SK-N-SH (cell line): ENCODE measurements around the gene KMT2B. TPM values are rescaled to one million over a fixed set of nuclear protein-coding genes. Genes with fewer than 3 reads are reported as not detected.

Experiments used
- CTCF ChIA-PET: fragments of 300-600, 350-600 bp; formaldehyde crosslinking; extraction: SDS; loops from one replicate; lab custom pipeline; 2021; lab: Yijun Ruan, JAX
- POLR2A ChIA-PET: fragments of 350-600 bp; sonication (Branson Sonifier 250); formaldehyde crosslinking; extraction: SDS; loops from one replicate; lab custom pipeline; 2020; ENCODE audit warnings: antibody characterized with exemption, inconsistent platforms; lab: Yijun Ruan, JAX
- DNase-seq: peaks from one replicate; pipeline ENCODE4 v3.0.0; 2012
- H2AFZ ChIP-seq: fragments of 200-600 bp; sonication (generic); 2 replicates; pipeline ENCODE4 v1.8.1; 2016; ENCODE audit warnings: antibody characterized with exemption, mild to moderate bottlenecking, low read depth
- H3F3A ChIP-seq: fragments of 200-600 bp; sonication (generic); replicated peaks from 2 replicates; pipeline ENCODE3; 2016; ENCODE audit warnings: antibody characterized with exemption, mild to moderate bottlenecking; ENCODE audit not compliant: insufficient read depth
- H3K27ac ChIP-seq, 2 experiments: fragments of 200-500 bp in 1 of 2; fragments of 200-600 bp in 1 of 2; sonication (Bioruptor generic) in 1 of 2; sonication (generic), shearing (Covaris generic) in 1 of 2; 2 replicates each; pipeline versions ENCODE4 v1.5.1 to v1.6.1; 2014 to 2016; ENCODE audit warnings: low read depth in 2 of 2, inconsistent platforms in 1 of 2, low read length in 1 of 2, mild to moderate bottlenecking in 1 of 2, mixed read lengths in 1 of 2
- H3K27me3 ChIP-seq: fragments of 200-600 bp; sonication (generic), shearing (Covaris generic); 2 replicates; pipeline ENCODE4 v1.6.1; 2016; ENCODE audit warnings: mixed run types; ENCODE audit not compliant: insufficient read depth
- H3K36me3 ChIP-seq, 2 experiments: fragments of 200-500 bp in 1 of 2; fragments of 200-600 bp in 1 of 2; sonication (Bioruptor generic) in 1 of 2; sonication (generic) in 1 of 2; replicated peaks in 1 of 2; 2 replicates each; pipeline versions ENCODE3 to v1.5.1; 2014 to 2016; ENCODE audit warnings: low read length in 1 of 2, mild to moderate bottlenecking in 1 of 2; ENCODE audit not compliant: insufficient read depth in 2 of 2, control insufficient read depth in 1 of 2
- H3K4me1 ChIP-seq, 2 experiments: fragments of 200-500 bp in 1 of 2; fragments of 200-600 bp in 1 of 2; sonication (Bioruptor generic) in 1 of 2; sonication (generic), shearing (Covaris generic) in 1 of 2; 2 replicates each; pipeline versions ENCODE4 v1.5.1 to v1.6.1; 2014 to 2016; ENCODE audit warnings: low read depth in 1 of 2, low read length in 1 of 2, mixed run types in 1 of 2; ENCODE audit not compliant: insufficient read depth in 2 of 2, control insufficient read depth in 1 of 2
- H3K4me2 ChIP-seq: fragments of 200-600 bp; sonication (generic), shearing (Covaris generic); 2 replicates; pipeline ENCODE4 v1.6.1; 2017; ENCODE audit warnings: mixed run types
- H3K4me3 ChIP-seq, 2 experiments: fragments of 200-500 bp in 1 of 2; fragments of 200-600 bp in 1 of 2; sonication (Bioruptor generic) in 1 of 2; sonication (generic), shearing (Covaris generic) in 1 of 2; 2 replicates each; pipeline versions ENCODE4 v1.5.1 to v1.8.1; 2014 to 2016; ENCODE audit warnings: low read depth in 2 of 2, inconsistent platforms in 1 of 2, low read length in 1 of 2, mild to moderate bottlenecking in 1 of 2, mixed read lengths in 1 of 2, moderate library complexity in 1 of 2
- H3K79me2 ChIP-seq: fragments of 200-600 bp; sonication (generic); 2 replicates; pipeline ENCODE4 v1.8.1; 2017; ENCODE audit warnings: mild to moderate bottlenecking; ENCODE audit not compliant: insufficient read depth
- H3K9ac ChIP-seq: fragments of 200-600 bp; sonication (generic); 2 replicates; pipeline ENCODE4 v1.6.1; 2017; ENCODE audit warnings: mixed run types
- H3K9me2 ChIP-seq: fragments of 200-600 bp; sonication (generic); 2 replicates; pipeline ENCODE4 v1.6.1; 2017; ENCODE audit warnings: mixed run types
- H3K9me3 ChIP-seq: fragments of 200-600 bp; sonication (generic); 2 replicates; pipeline ENCODE4 v1.6.1; 2017; ENCODE audit warnings: mixed run types, mild to moderate bottlenecking, moderate library complexity
- H4K20me1 ChIP-seq: fragments of 200-600 bp; sonication (generic); 2 replicates; pipeline ENCODE4 v1.6.1; 2017; ENCODE audit warnings: mild to moderate bottlenecking, mixed run types; ENCODE audit not compliant: insufficient read depth
- CHD2 ChIP-seq: fragments of 150-350 bp; IDR thresholded peaks from 2 replicates; pipeline ENCODE4 v1.6.1; 2018; ENCODE audit warnings: low read length; ENCODE audit not compliant: partially characterized antibody
- EZH2phosphoT487 ChIP-seq: fragments of 200-600 bp; sonication (generic); IDR thresholded peaks from 2 replicates; pipeline ENCODE4 v1.6.1; 2017; ENCODE audit warnings: low read depth, mixed run types, mild to moderate bottlenecking, antibody characterized with exemption, moderate library complexity, borderline replicate concordance
- FOSL2 ChIP-seq: IDR thresholded peaks from 2 replicates; pipeline ENCODE4 v1.4.0; 2012; ENCODE audit warnings: low read depth, mild to moderate bottlenecking, moderate library complexity, borderline replicate concordance
- FOXJ3 ChIP-seq: sonication (generic); formaldehyde crosslinking; IDR thresholded peaks from 2 replicates; pipeline ENCODE4 v1.5.1; 2020; ENCODE audit warnings: mild to moderate bottlenecking, missing genetic modification reagents
- FOXM1 ChIP-seq: IDR thresholded peaks from 2 replicates; pipeline ENCODE4 v1.4.0; 2012; ENCODE audit warnings: low read depth, mild to moderate bottlenecking
- IRF3 ChIP-seq: fragments of 150-350 bp; IDR thresholded peaks from 2 replicates; pipeline ENCODE4 v1.6.1; 2016; ENCODE audit warnings: mild to moderate bottlenecking, low read depth, low read length
- JUND ChIP-seq: IDR thresholded peaks from 2 replicates; pipeline ENCODE4 v1.4.0; 2012
- MAX ChIP-seq: IDR thresholded peaks from 2 replicates; pipeline ENCODE4 v1.4.0; 2012; ENCODE audit warnings: low read depth
- MXI1 ChIP-seq: IDR thresholded peaks from 2 replicates; pipeline ENCODE4 v1.6.1; 2012; ENCODE audit warnings: mild to moderate bottlenecking, low read depth, low read length, improper control_type of control experiment
- NRF1 ChIP-seq: IDR thresholded peaks from 2 replicates; pipeline ENCODE4 v1.6.1; 2012; ENCODE audit warnings: low read depth, mild to moderate bottlenecking, low read length
- POLR2AphosphoS5 ChIP-seq: IDR thresholded peaks from 2 replicates; pipeline ENCODE4 v1.6.1; 2012; ENCODE audit warnings: low read depth, low read length
- RAD21 ChIP-seq: IDR thresholded peaks from 2 replicates; pipeline ENCODE4 v1.6.1; 2012; ENCODE audit warnings: mild to moderate bottlenecking, low read length
- SIN3A ChIP-seq: IDR thresholded peaks from 2 replicates; pipeline ENCODE4 v1.6.1; 2012; ENCODE audit warnings: low read depth, mild to moderate bottlenecking, low read length, moderate library complexity, borderline replicate concordance
- TAF1 ChIP-seq: IDR thresholded peaks from 2 replicates; pipeline ENCODE4 v1.6.1; 2012; ENCODE audit warnings: low read depth, mild to moderate bottlenecking, low read length, moderate library complexity, borderline replicate concordance
- TCF12 ChIP-seq: IDR thresholded peaks from 2 replicates; pipeline ENCODE4 v1.4.0; 2012
- USF2 ChIP-seq: fragments of 150-350 bp; IDR thresholded peaks from 2 replicates; pipeline ENCODE4 v1.6.1; 2017; ENCODE audit warnings: antibody characterized with exemption, low read length, low read depth, borderline replicate concordance
- YY1 ChIP-seq: IDR thresholded peaks from 2 replicates; pipeline ENCODE4 v1.4.0; 2012; ENCODE audit warnings: low read depth, mild to moderate bottlenecking
- WGBS: methylation state at CpG from one replicate; pipeline ENCODE4 v1.1.6; 2017; ENCODE audit warnings: low lambda C conversion rate; 5-methylcytosine and 5-hydroxymethylcytosine counted together
- polyA plus RNA-seq, 3 experiments: library from polyadenylated mRNA; depleted of rRNA; stranded (reverse); fragments of >200 nt; gene quantifications; 2 replicates each; pipeline ENCODE4 v1.2.3, GENCODE V29; 2012
- TF ChIP-seq, protein P1 (sequence below): IDR thresholded peaks from 2 replicates; pipeline ENCODE4; 2012

Gene KMT2B
- polyA plus RNA-seq, 1 of the 3 experiments (the other 2 are of a cell fraction), result 29.2 TPM

GRCh38 chr19:35740423-35741202, 22.8 kb downstream of the KMT2B start (continued):
- TF ChIP-seq FOSL2 (no peak), SIN3A (peak; percentile 70; the same call in 1 of the 2 replicates), JUND (no peak), FOXJ3 (CRISPR knock-in tag) (0 out of 2 replicates have a peak, but pooled peaks have one; percentile 41), POLR2AphosphoS5 (peak; percentile 77)
- TF ChIP-seq, protein P1, sequence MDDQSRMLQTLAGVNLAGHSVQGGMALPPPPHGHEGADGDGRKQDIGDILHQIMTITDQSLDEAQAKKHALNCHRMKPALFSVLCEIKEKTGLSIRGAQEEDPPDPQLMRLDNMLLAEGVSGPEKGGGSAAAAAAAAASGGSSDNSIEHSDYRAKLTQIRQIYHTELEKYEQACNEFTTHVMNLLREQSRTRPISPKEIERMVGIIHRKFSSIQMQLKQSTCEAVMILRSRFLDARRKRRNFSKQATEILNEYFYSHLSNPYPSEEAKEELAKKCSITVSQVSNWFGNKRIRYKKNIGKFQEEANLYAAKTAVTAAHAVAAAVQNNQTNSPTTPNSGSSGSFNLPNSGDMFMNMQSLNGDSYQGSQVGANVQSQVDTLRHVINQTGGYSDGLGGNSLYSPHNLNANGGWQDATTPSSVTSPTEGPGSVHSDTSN, result peak; percentile 82

- no peaks in the 10 kb centered on the region for H4K20me1 ChIP-seq
- WGBS, result 19% methylated on average over 11 of the region's 12 CpGs
- H3K4me2 ChIP-seq, result peak overlapping the region; percentile 97
- peak overlapping the region; percentile 95; the same call in 1 of the 2 replicates for H2AFZ ChIP-seq
- DNase-seq, result no peak
- no peaks in the 10 kb centered on the region for H3K9me2 ChIP-seq
- H3K9me3 ChIP-seq, result no peaks in the 10 kb centered on the region
- ChIA-PET POLR2A (interaction anchor here (1.2 to 2.0 kb wide), 7 partner anchors 11 to 93 kb away, joined by 3 to 10 read pairs (median 4); partner anchors contain the start of genes COX6B1 and HSPB6), CTCF (interaction anchor here (0.6 to 1.6 kb wide), 6 partner anchors 19 to 697 kb away, joined by 3 to 7 read pairs (median 4); partner anchors contain the start of gene COX6B1)
- peaks cover 4 to 20% of the 10 kb centered on the region in 2 experiments; a peak in 2 of 4 replicates for H3K4me1 ChIP-seq
- H3K36me3 ChIP-seq, result peaks cover 6 to 29% of the 10 kb centered on the region in 2 experiments
- no peak for TF ChIP-seq TCF12
- TF ChIP-seq CHD2, result no peak
- no peak for TF ChIP-seq TAF1
- TF ChIP-seq, all 33 proteins: peak for 0
- H3K79me2 ChIP-seq, result peaks cover 6% of the 10 kb centered on the region
- H3K27ac ChIP-seq, result peak overlapping the region; percentile 63 to 90; a peak in 3 of 4 replicates
- H3K4me3 ChIP-seq, result peak overlapping the region; percentile 63 to 88
- H3K27me3 ChIP-seq, result no peaks in the 10 kb centered on the region
- peak overlapping the region; percentile 49; the same call in 1 of the 2 replicates for H3K9ac ChIP-seq
- peaks cover 12% of the 10 kb centered on the region for H3F3A ChIP-seq
These were observed 23.4 kb downstream of the KMT2B start for GRCh38 chr19:35741203-35741515.

- Histone ChIP-seq H4K20me1 (no peaks in the 10 kb centered on the region), H3K27ac (peak within 1 kb of the TSS in 1 of 2 experiments; percentile 90; a peak in 2 of 4 replicates), H3K9me3 (no peaks in the 10 kb centered on the region), H3K27me3 (no peaks in the 10 kb centered on the region), H3K4me2 (no peak within 1 kb of the TSS), H2AFZ (no peak within 1 kb of the TSS), H3K36me3 (peaks cover 6 to 20% of the 10 kb centered on the region in 2 experiments), H3K4me1 (peaks cover 4 to 25% of the 10 kb centered on the region in 2 experiments; a peak in 3 of 4 replicates), H3K9ac (no peak within 1 kb of the TSS), H3F3A (peaks cover 15% of the 10 kb centered on the region), H3K79me2 (peaks cover 17% of the 10 kb centered on the region), H3K9me2 (no peaks in the 10 kb centered on the region), H3K4me3 (no peak within 1 kb of the TSS; a peak in 1 of 4 replicates)
- CTCF ChIA-PET, result no interaction called here
- POLR2A ChIA-PET, result no interaction called here
- 89% methylated on average over 9 of the region's 9 CpGs for WGBS
- no peak for DNase-seq
- no peak for TF ChIP-seq RAD21
- no peak for TF ChIP-seq MXI1
- TF ChIP-seq MAX, result no peak
- no peak for TF ChIP-seq IRF3
- no peak for TF ChIP-seq NRF1
- no peak for TF ChIP-seq FOSL2
- no peak for TF ChIP-seq EZH2phosphoT487
- no peak for TF ChIP-seq FOXM1
- TF ChIP-seq YY1, result no peak
- no peak for TF ChIP-seq USF2
These were observed 24.4 kb downstream of the KMT2B start, which contains the start of gene IGFLR1 for GRCh38 chr19:35742121-35742724. Gene IGFLR1, minus strand, starts transcription at chr19:35742452. Its CDS starts 1,272 bp downstream, at chr19:35741180.
